GM21381 (cell line): ENCODE results near the gene LHX1.

Experiments
- ATAC-seq: cut with Tn5 transposase; IDR thresholded peaks from one replicate; pipeline ENCODE4 v1.9.1; 2021; ENCODE audit warnings: mild to moderate bottlenecking, moderate library complexity; ENCODE audit not compliant: unreplicated experiment

Gene LHX1

GRCh38 chr17:36937001-36937958, at the start of gene LHX1:
Gene LHX1 (plus strand): TSS chr17:36937475. CDS start chr17:36938198, 723 bp downstream.
- ATAC-seq = no peak

GRCh38 chr17:36888236-36888951, 48.9 kb upstream of the LHX1 start:
- ATAC-seq = no peak

GRCh38 chr17:36889770-36890349, 47.4 kb upstream of the LHX1 start:
- no peak for ATAC-seq

- ATAC-seq = no peak
Observed at GRCh38 chr17:36890398-36891168, 46.7 kb upstream of the LHX1 start.

GRCh38 chr17:36892112-36892838, 45.0 kb upstream of the LHX1 start:
- no peak for ATAC-seq

- no peak for ATAC-seq
Observed at GRCh38 chr17:36894177-36894576, 43.1 kb upstream of the LHX1 start.

- no peak for ATAC-seq
Observed at GRCh38 chr17:36894925-36895324, 42.4 kb upstream of the LHX1 start.

- no peak for ATAC-seq
Observed at GRCh38 chr17:36899250-36900159, 37.8 kb upstream of the LHX1 start.

- ATAC-seq = no peak
Observed at GRCh38 chr17:36900160-36900512, 37.1 kb upstream of the LHX1 start.

GRCh38 chr17:36901506-36901905, 35.8 kb upstream of the LHX1 start:
- no peak for ATAC-seq

- ATAC-seq = no peak
Observed at GRCh38 chr17:36907407-36907806, 29.9 kb upstream of the LHX1 start.

GRCh38 chr17:36910513-36910912, 26.8 kb upstream of the LHX1 start:
- no peak for ATAC-seq

GRCh38 chr17:36911001-36911400, 26.3 kb upstream of the LHX1 start:
- no peak for ATAC-seq

- no peak for ATAC-seq
Observed at GRCh38 chr17:36913132-36913531, 24.1 kb upstream of the LHX1 start.

- ATAC-seq = no peak
Observed at GRCh38 chr17:36918211-36918691, 19.0 kb upstream of the LHX1 start.

GRCh38 chr17:36919407-36919968, 17.8 kb upstream of the LHX1 start:
- ATAC-seq = no peak

GRCh38 chr17:36920032-36921005, 17.0 kb upstream of the LHX1 start:
- ATAC-seq = no peak
